ENCODE measurements around the gene RPE.

Gene RPE

DNA sequence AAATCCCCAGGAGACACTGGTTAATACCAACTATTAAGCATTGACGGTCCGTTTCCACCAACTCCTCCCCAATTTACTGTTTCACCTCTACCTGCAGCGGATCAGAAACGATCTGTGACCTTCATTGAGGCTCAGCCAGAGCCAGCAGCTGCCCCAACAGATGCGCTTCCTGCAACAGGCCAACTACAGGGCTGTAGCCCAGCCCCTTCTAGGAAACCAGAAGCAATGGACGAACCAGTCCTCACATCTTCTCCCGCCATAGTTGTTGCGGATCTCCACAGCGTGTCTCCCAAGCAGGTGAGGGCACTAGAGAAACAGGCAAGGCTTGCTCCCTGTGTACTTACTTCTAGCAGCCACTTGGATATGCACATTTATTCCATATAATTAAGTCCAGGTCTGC lies 8.5 kb upstream of the RPE start:
- DNase-seq (ENCODE audit: low read depth): no peak
- TF ChIP-seq, protein P1, sequence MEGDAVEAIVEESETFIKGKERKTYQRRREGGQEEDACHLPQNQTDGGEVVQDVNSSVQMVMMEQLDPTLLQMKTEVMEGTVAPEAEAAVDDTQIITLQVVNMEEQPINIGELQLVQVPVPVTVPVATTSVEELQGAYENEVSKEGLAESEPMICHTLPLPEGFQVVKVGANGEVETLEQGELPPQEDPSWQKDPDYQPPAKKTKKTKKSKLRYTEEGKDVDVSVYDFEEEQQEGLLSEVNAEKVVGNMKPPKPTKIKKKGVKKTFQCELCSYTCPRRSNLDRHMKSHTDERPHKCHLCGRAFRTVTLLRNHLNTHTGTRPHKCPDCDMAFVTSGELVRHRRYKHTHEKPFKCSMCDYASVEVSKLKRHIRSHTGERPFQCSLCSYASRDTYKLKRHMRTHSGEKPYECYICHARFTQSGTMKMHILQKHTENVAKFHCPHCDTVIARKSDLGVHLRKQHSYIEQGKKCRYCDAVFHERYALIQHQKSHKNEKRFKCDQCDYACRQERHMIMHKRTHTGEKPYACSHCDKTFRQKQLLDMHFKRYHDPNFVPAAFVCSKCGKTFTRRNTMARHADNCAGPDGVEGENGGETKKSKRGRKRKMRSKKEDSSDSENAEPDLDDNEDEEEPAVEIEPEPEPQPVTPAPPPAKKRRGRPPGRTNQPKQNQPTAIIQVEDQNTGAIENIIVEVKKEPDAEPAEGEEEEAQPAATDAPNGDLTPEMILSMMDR (conservative IDR thresholded peaks at IDR 0.05; ENCODE audit: control insufficient read depth, insufficient read depth, low read depth, low read length): no peak
- no peak overlapping the region for H3K4me3 ChIP-seq (ENCODE audit: control insufficient read depth, low read depth, low read length)

DNA sequence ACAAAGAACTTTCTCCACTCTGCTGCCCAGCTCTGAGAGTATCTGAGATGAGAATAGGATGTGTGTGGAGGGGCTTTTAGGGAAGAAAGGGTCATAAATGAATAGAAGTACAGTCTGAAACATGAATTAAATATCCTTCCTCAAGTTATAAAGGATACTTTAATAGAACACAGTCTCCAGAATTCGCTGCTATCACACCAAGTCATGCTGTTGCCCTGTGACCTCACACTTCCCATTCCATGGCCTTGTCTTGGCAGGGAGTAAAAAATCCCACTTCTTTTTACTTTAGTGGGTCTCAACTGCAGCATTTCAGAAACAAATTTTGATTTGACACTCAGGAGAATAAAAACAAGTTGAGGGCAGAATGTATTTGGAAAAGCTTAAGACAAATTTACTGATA lies 3.8 kb upstream of the RPE start:
- H3K4me3 ChIP-seq (ENCODE audit: control insufficient read depth, low read depth, low read length): no peak overlapping the region
- TF ChIP-seq, protein P1 (conservative IDR thresholded peaks at IDR 0.05; ENCODE audit: control insufficient read depth, insufficient read depth, low read depth, low read length): no peak
- DNase-seq (ENCODE audit: low read depth): no peak

DNA sequence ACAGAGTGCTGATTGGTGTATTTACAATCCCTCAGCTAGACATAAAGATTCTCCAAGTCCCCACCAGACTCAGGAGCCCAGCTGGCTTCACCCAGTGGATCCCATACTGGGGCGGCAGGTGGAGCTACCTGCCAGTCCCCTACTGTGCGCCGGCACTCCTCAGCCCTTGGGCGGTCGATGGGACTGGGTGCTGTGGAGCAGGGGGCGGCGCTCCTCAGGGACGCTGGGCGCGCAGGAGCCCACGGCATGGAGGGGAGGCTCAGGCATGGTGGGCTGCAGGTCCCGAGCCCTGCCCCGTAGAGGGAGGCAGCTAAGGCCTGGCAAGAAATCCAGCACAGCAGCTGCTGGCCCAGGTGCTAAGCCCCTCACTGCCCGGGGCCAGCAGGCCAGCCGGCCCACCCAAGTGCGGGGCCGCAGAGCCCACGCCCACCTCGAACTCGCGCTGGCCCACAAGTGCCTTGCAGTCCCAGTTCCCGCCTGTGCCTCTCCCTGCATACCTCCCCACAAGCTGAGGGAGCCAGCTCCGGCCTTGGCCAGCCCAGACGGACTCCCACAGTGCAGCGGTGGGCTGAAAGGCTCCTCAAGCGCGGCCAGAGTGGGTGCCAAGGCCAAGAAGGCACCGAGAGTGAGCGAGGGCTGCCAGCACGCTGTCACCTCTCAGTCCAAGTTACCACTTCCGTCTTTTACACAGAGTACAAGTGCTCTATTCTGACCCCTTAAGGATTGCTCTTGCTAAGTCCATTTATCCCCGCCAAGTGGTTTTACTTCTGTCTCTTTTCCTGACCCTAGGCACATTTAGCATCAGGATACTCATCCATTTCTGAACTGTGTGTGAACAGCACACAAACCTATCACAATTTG lies 1.7 kb upstream of the RPE start:
- no peak overlapping the region for H3K4me3 ChIP-seq (ENCODE audit: control insufficient read depth, low read depth, low read length)

DNA sequence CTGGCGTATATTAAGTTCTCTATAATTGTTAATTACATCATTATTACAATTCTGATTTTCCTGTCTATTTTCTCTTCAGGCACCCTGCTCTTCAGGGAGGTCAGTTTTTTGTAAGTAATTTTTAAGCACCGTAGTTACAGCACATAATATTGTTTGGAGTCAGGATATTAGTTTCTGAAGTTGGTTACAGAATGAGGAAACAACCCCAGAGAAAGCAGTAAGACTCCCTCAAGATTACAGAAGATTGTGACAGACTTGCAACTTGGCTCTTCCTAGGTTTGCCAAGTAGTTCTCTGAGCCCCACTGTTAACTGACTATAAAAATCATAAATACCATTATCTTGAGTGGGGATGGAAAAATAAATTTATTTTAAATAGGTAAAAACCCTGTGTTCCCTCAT lies 921 bp downstream of the RPE start:
- peak overlapping the region; percentile 83 for H3K4me3 ChIP-seq (ENCODE audit: control insufficient read depth, low read depth, low read length)
- TF ChIP-seq, protein P1 (conservative IDR thresholded peaks at IDR 0.05; ENCODE audit: control insufficient read depth, insufficient read depth, low read depth, low read length): no peak
- no peak for DNase-seq (ENCODE audit: low read depth)

More for the DNA sequence above, 1.7 kb upstream of the RPE start:
- TF ChIP-seq, protein P1 (conservative IDR thresholded peaks at IDR 0.05; ENCODE audit: control insufficient read depth, insufficient read depth, low read depth, low read length): no peak
- no peak for DNase-seq (ENCODE audit: low read depth)

DNA sequence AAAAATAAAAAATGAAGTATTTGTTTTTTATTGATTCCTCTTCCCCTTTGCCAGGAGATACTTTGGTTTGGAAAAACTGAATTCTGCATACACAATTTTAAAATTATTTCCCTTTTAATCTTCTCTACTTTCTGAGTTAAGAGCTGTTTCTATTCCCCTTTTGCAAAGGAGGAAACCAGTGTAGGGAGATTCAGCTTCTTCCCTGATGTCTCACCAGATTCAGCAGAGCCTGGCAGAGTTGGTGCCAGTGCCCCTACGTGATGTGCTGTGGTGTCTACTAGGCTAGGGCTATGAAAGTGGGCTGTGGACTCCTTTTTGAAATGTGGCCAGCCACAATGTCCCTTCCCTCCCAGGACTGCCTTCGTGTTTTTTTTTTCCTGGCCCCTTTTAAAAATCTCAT lies 2.4 kb downstream of the RPE start:
- no peak overlapping the region for H3K4me3 ChIP-seq (ENCODE audit: control insufficient read depth, low read depth, low read length)
- DNase-seq (ENCODE audit: low read depth): no peak
- TF ChIP-seq, protein P1 (conservative IDR thresholded peaks at IDR 0.05; ENCODE audit: control insufficient read depth, insufficient read depth, low read depth, low read length): no peak

DNA sequence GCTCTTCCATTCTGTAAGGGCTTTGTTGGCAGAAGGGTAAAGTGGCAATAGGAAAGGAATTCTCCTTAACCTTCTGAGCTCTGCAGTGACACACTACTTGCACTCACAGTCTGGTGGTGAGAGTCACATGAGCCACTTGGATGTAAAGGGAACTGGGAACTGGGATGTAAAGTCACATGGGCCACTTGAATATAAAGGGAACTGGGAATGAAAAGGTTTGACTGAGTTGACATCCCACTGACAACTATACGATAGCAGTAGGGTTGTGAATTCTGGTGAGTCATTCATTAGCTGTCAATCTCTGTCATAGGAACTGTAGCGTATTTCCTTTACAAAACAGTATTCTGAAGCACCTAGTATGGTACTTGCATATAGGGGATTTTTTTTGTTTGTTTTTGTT lies 5.5 kb downstream of the RPE start:
- peak; percentile 17 for DNase-seq (ENCODE audit: low read depth)
- no peak overlapping the region for H3K4me3 ChIP-seq (ENCODE audit: control insufficient read depth, low read depth, low read length)
- TF ChIP-seq, protein P1 (conservative IDR thresholded peaks at IDR 0.05; ENCODE audit: control insufficient read depth, insufficient read depth, low read depth, low read length): no peak
